Measurements from ENCODE around the gene TEX264.

- TF ChIP-seq GATA2 (IDR thresholded peaks at IDR 0.05; ENCODE audit: low read depth, low read length) = no peak
- no peak for TF ChIP-seq GATA3 (IDR thresholded peaks at IDR 0.05; ENCODE audit: low read depth, low read length)
These were observed 44.9 kb downstream of the TEX264 start for GRCh38 chr3:51715977-51716294.

All from SH-SY5Y (cell line).